Activated effector memory CD4-positive, alpha-beta T cell treated with anti-CD3 and anti-CD28 coated beads, Interleukin-2, amount 50 U/mL, for 16 hours (primary cell): Measurements from ENCODE around the gene TTC3.

Experiments
- DNase-seq: peaks from one replicate; pipeline ENCODE4 v3.0.0-alpha.2; 2020

TTC3 gene

DNA sequence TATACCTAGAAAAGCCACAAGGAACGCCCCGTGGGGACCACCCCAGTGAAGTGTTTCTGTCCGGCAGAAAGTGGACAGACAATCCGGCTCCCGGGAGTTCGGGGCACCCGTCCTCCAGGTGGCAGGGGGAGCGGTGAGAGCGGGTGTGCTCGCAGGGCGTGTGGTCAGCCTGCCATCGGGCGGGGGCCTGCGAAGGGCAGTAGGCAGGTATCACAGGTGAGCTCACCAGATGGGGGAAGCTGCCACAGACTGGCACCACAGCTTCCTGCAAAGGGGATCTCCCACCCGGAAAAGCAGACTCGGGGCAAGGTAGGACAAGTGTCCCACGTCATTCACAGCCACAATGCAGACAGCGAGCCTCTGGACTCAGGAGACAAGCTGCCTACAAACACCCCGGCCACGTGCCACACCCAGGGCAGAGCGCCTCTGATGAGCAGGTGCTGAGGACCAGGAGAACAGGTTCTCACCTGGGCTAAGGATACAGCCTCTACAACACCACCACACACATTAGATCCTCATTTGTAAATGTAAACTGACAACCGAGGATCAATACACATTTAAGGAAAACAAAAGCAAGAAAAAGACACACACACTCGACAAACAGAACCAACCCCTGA is 157.7 kb downstream of the TTC3 start:
- no peak for DNase-seq

DNA sequence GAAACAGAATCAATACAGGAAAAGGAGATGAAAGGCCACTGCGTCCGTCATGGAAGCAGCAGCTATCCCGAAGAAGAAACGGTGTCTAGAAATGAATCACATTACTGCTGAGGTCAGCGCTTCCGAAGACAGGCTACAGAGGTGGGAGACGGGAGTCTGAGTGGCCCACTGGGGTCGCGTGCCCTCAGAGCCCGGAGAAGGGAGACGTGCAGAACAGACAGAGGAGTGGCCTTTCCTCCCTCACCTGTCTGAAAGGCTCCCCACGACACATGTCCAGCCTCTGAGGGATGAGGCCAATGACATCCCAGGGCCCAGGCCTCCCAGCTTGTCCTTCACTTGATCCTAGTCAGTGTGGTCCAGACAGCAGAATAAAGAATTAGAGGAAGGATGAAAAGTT is 158.2 kb downstream of the TTC3 start:
- no peak for DNase-seq

DNA sequence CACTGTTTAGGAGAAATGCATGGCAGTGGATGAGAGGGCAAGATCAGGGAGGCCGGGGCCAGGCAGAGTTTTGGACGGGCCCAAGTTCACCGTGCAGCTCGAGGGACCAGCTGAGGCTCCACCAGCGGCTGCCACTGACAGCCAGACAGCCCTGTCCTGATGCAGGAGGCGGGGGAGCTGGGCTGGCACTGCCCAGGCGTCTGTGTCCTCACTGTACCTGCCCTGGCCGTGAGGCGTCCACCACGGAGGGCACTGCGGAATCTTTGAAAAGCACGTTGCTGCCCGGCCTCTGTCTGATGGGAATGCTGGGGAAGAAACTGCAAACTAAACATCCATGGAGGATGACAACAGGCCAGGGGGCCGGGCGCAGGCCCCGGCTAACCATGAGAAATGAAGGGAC is 158.6 kb downstream of the TTC3 start:
- DNase-seq = no peak

DNA sequence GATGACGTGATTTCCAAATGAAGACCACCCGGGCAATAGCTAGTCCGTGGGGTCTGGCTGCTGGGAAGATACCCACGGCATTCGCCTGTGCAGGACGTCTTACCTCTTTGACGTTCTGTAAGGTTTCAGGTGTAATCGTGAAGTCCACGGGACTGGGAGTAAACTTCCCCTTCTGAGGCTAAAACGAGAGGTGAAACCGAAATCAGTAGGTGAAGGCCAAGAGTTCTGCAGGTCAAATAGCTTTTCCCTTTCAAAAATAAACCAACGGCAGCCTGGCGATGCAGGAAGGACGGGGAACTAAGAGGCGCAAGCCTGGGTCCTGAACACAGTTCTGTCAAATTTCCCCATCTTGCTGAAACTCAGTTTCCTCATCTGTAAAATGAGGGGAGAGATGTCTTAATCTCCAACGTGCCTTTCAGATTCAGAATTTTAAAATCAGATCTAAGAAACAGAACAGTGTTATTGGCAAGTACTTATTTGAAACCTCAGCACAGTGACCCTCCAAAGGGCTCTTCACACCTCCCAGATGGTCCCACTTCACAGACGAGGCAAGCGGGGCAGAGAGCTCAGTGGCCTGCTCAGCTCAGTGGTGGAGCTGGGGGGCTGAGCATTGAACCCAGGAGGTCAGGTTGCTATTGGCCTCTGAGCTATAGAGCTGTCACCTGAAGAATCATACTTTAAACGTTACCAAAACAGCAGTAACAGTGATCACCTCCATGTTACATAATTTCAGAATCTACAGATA is 159.4 kb downstream of the TTC3 start:
- DNase-seq = no peak

DNA sequence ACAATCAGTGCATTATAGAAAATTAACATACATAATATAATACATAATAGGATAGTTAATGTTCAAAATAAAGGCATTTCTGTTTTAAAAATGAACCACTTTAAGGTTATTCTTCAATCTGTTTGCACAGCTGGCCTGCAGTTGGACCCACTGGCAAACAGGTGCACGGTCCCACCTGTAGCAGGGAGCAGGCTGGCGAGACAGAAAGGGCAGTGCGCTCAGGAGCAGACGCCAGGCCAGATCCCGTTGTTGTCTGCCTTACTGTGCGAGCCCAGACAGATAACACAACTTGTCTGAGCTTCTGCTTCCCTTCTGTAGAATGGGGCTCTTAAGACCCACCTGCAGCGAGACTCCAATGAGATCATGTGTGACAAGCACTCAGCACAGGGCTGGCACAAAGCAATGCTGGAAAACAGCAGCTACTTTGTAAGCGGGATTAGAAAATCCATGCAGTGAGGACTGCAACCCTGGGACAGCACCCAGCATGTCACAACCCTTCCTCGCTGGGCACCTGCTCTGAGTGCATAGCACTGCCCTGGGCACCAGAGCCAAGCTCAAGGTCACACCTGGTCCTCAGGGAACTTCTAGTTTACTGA is 160.6 kb downstream of the TTC3 start:
- DNase-seq = no peak

DNA sequence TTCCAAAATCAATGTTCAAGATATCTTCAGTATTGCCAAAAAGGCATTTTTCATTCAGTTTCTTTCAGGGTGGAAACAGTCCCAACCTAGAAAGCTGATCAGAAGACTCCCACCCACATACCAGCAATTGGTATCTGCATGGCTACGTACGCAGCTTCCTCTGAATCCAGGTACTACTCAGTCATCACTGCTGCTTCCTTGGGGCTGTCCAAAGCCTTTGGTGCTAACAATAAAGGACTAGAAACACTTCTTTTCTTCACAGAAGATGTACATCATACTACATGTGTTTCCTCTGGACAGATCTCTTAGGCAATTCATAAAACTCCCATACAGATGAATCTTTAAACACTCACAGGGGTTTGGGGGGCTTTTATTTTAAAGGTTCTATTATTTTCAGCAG is 164.3 kb downstream of the TTC3 start:
- DNase-seq = no peak

DNA sequence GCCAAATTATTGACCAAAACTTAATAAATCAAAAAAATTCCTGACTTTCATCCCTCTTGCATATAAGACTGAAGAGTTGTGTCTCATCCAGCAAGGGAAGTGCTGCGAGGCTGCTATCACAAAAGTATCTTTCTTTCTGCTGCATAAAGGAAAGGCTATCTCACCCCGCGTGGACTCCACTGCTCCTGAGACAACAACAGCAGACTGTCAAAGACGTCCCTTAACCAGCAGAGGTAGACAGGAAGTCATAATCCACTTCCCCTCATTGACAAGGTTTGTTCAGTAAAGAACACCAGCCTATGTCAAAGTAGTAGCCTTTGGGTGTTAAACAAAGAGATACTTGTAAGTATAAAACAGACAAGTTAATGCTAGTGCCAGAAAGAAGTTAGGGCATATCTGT is 164.7 kb downstream of the TTC3 start:
- no peak for DNase-seq

DNA sequence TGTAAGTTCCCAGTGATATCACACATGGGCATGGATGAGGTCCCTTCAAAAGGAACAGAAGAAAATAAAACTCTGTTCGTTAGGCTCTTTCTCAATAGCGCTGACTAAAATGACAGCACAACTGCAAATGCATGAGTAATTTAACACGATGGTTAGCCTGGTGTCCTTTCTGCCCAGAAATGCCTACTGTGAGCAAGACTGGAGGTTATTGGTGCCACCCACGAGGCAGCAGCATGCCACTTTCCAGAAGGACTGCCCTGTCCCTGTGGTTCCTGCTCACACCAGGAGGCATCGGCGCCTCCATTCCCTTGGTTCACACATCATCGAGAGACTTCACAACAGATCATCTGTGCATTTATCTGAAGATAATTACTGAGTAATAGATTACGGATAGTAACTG is 167.9 kb downstream of the TTC3 start:
- DNase-seq = no peak

DNA sequence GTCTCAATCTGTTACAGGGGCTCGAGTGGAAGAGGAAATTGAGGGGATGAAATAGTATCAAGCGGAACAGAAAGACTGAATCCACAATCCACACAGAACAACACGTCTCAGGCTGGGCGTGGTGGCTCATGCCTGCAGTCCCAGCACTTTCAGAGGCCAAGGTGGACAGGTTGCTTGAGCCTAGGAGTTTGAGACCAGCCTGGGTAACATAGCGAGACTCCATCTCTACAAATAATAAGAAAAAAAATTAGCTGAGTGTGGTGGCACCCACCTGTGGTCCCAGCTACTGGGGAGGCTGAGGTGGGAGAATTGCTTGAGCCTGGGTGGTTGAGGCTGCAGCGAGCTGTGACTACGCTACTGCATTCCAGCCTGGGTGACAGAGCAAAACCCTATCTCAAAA is 168.4 kb downstream of the TTC3 start:
- no peak for DNase-seq

DNA sequence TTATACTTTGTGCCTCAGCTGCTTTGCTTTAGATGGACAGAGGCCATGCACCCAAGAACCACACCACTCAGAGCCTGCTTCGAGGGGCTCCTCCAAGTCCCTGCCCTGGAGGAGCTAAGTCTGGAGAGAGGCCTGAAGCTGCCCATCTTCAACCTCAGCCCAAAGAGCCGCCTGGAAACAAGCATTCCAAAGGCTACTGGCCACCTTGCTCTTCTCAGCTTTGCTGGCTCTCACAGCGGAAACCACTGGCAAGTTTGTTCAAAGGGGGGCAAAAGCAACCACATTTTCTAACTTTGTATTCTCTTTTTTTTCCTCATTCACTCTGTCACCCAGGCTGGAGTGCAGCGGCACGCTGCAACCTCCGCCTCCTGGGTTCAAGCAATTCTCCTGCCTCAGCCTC is 170.9 kb downstream of the TTC3 start:
- DNase-seq = no peak

DNA sequence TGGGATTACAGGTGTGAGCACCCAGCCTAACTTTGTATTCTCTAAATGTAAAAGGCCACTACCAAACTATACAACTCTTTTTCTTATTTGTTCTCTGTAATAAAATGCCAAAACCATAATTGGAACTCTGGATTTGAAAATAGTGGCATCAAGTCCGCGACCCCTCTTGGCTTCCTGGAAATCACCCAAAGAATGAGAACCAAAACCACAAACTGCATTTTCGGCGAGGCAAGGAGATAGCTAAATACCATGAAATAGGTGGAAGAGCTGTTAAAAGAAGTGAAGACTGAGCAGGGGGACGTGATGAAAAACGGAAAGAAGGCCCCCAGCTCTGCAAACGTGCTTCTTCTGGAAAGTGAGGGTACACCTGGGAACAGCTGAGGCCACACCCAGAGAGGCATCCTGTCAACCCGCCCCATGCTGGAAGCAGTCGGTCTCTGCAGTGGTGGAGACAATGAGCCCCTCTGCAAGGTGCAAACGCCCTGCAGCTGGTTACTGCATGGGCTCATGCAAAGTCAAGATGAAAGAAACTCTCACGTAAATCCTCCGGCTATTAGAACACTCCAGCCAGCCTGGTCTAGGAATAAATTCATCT is 171.5 kb downstream of the TTC3 start:
- no peak for DNase-seq

DNA sequence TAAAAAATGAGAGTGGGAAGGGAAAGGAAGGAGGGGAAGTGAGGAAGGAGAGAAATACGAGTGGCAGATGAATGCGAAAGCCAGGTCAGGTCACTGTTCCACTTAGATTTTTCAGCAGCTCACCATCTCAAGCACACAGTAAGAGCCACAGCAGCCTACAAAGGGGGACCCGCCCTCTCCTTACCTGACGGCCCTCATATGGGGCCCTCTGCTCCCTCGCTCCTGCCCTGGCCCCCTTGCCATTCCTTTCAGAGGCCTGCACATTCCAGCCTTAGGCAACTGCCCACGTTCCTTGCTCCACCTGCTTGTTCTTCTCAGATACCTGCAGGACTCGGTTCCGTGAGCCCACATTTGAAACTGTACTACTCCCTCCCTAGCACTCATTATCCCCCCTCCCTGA is 172.1 kb downstream of the TTC3 start:
- no peak for DNase-seq

DNA sequence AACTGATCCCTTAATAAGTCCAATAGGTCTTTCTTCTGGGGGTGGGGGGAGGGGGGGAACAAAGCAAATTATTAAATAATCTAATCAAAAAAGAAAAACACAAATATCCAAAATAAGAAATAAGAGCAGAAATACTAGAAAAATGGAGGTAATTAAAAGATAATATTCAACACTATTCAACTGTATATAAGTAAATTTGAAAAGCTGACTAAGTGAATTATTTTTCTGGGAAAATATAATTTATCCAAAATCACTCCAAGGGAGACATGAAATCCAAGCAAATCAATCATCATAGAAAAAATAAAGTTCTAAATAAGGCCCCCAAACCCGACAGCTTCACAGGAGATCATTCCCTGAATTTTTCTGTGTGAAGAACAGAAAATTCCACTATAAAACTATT is 175.2 kb downstream of the TTC3 start:
- DNase-seq = no peak

DNA sequence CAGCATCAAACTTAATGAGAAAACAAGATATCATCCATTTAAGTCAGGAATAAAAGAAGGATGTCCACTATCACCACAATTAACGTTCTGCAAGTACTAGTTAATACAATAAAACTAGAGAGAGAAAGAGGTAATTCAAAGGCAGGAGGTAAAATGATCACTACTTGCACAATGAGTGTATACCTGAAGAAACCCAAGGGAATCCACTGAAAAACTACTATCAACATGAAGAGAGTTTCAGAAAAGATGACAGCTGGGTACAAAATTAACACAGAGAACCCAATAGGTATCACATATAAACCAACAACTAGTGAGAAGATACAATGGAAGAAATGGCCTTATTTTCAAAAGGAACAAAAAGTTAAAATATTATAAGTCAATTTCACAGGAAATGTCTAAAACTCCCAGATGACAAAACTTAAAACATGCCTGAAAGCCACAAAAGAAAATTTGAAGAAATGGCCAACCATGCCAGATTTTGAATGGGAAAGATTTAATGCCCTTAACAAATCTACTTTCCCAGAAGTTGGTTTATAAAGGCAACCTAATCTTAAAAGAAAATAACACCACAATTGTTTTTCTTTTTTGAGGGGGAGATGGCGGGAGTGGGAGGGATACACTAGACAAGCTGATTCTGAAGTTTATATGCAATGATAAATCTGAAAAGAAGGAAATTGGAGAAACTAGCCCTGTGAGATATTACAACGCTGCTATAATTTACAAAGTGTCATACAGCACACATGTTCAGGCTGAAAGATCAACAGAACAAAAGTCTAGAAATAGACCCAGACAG is 176.3 kb downstream of the TTC3 start:
- DNase-seq = no peak

DNA sequence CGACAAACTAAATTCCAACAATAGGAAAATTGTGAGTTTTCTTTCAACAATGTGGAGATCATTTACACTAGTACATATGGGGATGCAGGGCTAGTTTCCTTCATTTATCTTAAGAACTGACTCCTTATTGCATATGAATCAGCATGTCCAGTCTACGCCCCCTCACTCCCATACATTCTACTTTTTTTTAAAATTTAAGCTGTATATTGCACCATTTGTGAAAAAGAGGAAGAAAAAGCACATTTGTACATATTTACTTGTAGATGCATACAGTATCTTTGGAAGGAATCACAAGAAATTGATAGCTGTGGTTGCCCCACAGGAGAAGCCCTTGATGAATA is 178.2 kb downstream of the TTC3 start:
- no peak for DNase-seq
